Measurements from ENCODE around the gene CBFA2T2. TPM values are rescaled to one million over a fixed set of nuclear protein-coding genes. Genes with fewer than 3 reads are reported as not detected.
"Not testable (repeated sequence)": the region's sequence is repeated elsewhere in the genome, so short reads cannot be mapped to it uniquely, and the experiment has no call there.

Gene CBFA2T2
- total RNA-seq, 1 donor from 2014 or later, result 9.1 TPM

DNA sequence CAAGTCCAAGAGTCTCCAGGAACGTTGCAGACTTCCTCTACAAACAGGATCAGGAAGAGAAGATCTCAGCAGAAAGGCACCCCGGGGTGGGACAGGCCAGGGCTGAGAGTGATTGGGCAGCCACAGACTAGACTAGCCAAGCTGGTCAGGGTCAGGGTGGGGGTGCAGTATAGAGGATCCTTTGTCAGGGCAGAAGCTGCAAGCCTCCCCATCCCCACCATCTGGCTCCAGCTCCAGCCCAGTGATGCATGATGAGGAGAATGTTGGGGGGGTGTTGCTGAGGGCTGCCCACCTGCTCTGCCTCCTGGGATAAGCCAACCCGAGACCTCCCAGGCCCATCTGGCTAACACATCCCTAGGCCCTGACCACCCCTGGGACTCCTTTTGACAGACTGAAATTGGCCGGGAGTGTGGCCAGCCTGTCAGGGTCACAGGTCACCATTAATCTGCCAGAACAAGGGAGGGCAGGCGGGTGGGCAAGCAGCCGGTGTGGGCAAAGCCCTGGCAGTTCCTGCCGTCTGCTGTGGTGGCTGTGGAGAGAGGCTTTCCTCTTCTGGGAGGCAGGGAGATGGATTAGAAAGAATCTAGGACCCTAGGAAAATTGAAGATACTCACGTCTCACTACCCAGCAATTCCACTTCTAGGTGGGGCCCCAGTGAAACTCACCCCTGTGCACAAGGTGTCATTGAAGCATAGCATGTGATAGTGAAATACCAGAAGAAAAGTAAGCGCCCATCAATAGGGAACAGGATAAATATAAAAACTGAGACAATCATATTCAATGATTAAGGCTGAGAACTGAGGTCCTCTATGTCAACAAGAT, 24.2 kb upstream of the CBFA2T2 start:
- DNase-seq (no peak), ATAC-seq (ENCODE audit: poor library complexity) (no peak)
- intact Hi-C loops (cut with DNase I), result no loop called here

DNA sequence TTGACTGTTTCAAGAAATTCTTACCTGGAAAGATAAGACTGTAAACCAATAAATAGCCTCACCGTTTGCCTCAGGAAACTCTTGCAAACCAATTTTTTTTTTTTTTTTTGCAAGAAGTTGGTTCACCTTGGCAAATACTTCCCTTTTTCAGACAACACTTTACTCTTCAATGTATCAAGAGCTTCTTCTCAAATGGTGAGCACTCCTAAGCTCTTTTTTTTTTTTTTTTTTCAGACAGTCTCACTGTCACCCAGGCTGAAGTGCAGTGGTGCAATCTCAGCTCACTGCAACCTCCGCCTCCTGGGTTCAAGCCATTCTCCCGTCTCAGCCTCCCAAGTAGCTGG, 23.6 kb upstream of the CBFA2T2 start:
- DNase-seq, result no peak
- intact Hi-C loops (cut with DNase I), result no loop called here

DNA sequence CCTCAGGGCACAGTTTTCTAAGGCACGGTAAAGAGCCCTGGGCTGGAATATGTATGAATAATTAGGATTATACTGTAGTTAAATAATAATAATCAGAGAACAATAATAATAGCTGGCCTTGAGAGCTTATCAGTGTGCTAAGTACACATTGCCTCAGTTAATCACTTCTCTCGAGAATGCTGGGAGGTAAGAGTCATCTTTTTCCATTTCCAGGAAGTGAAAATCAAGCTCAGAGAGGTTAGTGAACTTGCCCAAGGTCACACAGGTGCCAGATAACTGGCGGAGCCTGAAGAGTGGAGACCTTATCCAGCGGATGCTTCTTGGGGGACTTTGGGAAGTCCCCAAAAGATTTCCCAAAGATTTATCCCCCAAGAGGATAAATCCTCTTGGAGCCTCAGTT, 19.4 kb upstream of the CBFA2T2 start:
- ATAC-seq (ENCODE audit: poor library complexity), result no peak
- DNase-seq, result no peak
- intact Hi-C loops (cut with DNase I), result no loop called here

More for the DNA sequence above, 23.6 kb upstream of the CBFA2T2 start:
- ATAC-seq (ENCODE audit: poor library complexity), result no peak

DNA sequence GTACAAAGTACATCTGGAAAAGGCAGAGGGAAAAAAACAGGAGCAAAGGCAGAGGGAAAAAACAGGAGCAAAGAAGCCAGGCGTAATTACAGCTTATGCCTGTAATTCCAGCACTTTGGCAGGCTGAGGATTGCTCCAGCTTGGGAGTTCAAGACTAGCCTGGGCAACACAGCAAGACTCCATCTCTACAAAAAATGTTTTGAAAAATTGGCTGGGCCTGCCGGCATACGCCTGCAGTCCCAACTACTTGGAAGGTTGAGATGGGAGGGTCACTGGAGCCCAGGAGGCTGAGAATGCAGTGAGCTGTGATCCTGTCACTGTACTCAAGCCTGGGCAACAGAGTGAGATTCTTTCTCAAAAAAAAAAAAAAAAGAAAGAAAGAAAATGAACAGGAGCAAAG, 19.0 kb upstream of the CBFA2T2 start:
- ATAC-seq (ENCODE audit: poor library complexity) (no peak), DNase-seq (no peak)
- intact Hi-C loops (cut with DNase I), result no loop called here

DNA sequence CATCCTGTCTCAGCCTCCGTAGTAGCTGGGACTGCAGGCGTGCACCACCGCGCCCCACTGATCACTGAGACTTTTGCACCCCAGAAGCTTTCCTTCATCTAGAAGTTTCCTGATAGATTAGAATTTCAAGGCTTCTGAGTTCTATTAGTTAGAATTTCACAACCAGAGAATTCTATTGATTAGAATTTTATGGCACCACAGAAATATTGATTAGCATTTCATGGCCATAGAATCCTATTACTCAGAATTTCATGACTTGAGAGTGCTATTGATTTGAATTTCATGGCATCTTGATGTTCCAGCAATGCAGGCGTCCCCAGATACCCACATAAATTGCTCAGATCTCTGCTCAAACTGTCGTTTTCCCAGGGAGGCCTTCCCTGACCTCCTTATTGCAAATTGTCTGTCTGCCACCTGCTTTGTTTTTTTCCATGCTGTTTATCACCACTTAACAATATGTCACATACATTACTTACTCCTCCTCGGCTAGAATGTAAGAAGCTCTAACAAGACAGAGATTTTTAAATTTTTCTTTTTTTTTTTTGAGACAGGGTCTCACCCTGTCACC, 16.9 kb upstream of the CBFA2T2 start:
- no peak for DNase-seq
- no peak for ATAC-seq (ENCODE audit: poor library complexity)
- intact Hi-C loops (cut with DNase I), result no loop called here

DNA sequence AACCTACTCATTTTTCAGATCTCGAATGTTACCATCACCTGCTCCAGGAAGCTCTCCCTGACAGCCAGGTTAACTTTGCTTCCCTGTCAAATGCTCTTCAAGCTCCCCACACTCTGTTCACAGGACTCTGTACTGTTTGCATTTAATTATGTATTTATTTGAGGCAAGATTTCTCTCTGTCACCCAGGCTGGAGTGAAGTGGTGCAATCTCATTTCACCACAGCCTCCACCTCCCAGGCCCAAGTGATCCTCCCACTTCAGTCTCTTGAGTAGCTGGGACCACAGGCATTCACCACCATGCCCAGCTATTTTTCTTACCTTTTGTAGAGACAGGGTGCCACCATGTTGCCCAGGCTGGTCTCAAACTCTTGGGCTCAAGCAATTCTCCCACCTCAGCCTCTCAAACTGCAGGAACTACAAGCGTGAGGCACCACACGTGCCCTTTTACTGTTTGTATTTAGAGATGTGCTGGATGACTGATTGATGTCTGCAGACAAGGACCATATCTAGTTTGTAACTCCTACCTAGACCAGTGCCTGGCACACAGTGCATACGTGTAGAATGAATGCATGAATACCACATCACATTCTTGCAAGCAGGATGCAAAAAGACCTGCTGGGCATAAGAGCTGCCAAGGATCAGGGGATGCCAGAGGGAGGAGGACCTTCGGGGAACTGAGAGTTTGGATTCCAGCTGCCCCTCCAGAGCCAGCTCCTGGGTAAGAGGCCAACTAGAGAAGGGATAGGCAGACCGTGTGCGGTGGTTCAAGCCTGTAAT, 15.6 kb upstream of the CBFA2T2 start:
- ATAC-seq (ENCODE audit: poor library complexity) (no peak), DNase-seq (no peak)
- intact Hi-C loops (cut with DNase I), result no loop called here

DNA sequence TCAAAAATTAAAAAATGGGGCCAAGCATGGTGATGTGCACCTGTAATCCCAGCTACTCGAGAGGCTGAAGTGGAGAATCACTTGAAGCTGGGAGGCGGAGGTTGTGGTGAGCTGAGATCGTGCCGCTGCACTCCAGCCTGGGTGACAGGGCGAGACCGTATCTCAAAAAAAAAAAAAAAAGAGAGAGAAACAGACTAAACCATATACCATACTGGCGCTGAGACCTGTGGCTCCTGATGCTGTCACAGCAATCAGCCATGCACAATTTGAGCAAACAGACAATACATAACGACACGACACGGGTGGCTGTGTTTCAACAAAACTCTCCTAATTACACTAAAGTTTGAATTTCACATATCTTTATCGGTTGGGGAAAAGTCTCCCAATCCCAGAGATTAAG, 14.9 kb upstream of the CBFA2T2 start:
- no peak for DNase-seq
- ATAC-seq (ENCODE audit: poor library complexity), result no peak
- intact Hi-C loops (cut with DNase I), result no loop called here

DNA sequence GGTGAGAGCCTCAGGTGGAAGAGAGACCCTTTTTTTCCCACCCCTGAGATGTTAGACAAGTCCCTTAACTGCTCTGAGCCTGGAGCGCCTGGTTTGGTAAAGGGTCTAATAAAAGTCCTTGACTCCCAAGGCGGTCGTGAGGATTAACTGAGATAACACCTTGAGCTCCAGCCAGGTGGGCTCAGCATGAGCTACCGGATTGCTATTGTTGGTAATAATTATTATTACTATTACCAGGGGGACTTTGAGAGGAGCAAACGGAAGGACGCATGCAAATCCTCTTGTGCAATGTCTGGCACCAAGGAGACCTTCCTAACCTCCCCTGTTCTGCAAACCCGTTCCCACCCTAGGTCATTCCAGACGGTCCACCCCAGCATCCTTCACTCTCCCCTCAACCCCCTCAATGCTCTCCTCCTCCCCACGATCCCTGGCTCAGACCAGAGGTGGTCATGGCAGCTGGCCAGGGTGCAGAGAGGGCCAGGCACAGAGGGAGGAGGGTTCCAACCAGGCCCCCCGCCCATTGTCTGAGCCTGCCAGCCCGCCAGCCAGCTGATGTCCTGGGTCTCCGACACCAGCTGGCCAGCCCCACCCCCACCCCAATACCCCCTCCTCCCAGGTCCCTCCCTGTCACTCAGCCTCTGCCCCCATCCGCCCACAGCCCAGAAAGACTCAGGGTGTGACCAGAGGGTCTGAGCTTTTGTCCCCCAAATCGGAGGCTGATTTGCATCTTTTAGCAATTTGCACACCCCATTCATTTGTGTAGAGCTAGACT, 14.3 kb upstream of the CBFA2T2 start:
- intact Hi-C loops (cut with DNase I), result no loop called here
- DNase-seq (no peak), ATAC-seq (ENCODE audit: poor library complexity) (no peak)

DNA sequence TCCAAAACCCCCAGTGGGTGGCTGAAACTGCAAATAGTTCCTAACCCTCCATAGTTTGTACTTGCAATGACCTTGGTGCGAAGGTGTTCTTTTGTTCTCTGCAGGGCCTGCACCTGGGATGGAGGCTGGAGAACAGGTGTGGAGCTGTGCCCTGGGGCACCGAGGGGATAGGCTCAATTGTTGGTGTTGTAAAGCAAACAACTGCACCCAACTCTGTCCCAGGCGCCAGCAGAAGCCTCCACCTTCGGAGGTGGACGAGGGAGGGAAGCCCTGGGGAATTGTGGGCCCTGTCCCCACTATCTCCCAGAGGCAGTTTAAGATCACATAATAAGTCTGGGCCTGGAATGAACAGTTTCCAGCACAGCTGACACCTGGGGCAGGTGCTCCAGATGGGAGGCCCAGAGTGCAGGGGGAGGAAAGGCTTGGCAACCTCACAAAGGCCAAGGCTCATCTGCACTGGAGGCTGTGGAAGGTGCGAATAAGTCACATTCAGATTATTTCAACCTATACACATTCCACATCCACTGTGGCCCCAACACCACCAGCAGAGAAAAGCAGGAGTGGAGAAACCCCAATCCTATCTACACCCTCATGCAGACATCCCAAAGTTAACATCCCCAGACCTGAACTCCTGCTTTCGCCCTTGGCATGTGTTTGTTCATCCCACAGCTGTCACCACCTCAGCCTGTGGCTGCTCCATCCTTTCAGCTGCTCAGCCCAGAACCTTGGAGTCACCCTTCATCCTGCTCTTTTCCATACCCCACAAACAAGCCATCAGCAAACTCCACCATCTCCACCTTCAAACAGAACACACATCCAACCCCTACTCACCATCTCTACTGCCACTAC, 12.3 kb upstream of the CBFA2T2 start:
- DNase-seq (no peak), ATAC-seq (ENCODE audit: poor library complexity) (no peak)
- intact Hi-C loops (cut with DNase I), result no loop called here

DNA sequence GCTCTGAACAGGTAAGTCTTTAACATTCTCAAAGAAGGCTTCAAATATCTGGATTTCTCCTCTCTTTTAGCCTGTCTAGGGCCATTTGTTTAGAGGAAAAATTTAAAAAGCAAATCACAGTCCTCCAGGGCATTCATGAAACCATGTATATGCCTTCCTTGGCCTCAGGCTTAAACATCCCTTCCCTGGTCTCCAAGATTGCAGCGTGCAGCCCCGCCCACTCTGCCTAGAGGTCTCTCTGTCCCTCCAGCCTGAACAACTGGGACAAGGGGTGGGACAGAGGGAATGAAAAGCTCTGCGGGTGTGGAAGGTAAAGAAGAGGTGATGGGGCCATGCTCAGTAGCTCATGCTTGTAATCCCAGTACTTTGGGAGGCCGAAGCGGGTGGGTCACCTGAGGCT, 9.8 kb upstream of the CBFA2T2 start:
- ATAC-seq (ENCODE audit: poor library complexity) (no peak), DNase-seq (no peak)
- intact Hi-C loops (cut with DNase I), result no loop called here

DNA sequence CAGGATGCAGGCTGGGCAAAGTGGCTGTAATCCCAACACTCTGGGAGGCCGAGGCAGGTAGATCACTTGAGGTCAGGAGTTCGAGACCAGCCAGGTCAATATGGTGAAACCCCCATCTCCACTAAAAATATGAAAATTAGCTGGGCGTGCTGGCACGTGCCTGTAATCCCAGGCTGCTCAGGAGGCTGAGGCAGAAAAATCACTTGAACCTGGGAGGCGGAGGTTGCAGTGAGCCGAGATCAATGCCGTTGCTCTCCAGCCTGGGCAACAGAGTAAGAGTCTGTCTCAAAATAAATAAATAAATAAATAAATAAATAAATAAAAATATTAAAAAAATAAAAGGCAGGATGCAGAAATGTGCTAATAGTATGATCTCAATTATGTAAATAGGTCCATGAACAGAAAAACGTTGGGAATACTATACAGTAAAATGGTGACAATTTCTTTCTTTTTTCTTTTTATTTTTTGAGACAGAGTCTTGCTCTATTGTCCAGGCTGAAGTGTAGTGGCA, 8.4 kb upstream of the CBFA2T2 start:
- intact Hi-C loops (cut with DNase I), result no loop called here
- ATAC-seq (ENCODE audit: poor library complexity) (no peak), DNase-seq (no peak)

DNA sequence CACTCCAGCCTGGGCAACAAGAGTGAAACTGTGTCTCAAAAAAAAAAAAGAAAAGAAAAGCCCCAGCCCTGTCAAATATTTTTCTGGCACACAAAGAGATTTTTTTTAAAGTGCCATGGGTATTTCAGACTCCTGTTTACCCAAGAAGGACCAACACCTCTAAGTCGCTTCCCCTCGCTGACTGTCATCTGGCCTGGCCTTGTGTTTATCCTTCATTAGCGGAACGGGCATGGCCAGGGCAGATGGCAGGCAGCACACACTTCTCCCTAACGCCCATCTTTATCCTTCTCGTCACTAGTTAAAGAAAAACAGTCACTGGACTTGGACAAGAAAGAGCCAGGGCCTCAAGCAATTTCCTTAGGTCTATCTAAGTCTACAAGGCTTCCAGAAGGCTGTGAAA, 7.3 kb upstream of the CBFA2T2 start:
- ATAC-seq (ENCODE audit: poor library complexity) (no peak), DNase-seq (no peak)
- intact Hi-C loops (cut with DNase I), result no loop called here

DNA sequence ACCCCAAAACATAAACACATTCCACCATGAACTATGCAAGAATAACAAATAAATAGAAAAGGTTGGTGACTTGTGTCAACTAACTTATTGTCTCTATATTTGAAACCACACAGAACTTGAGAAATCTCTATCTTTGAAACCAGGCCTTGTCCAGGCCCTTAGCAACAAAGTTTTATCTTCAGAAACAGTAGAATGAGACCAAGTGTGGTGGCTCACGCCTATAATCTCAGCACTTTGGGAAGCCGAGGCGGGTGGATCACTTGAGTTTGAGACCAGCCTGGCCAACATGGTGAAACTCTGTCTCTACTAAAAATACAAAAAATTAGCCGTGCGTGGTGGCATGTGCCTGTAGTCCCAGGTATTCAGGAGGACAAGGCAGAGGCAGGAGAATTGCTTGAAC, 6.7 kb upstream of the CBFA2T2 start:
- intact Hi-C loops (cut with DNase I); DNase-seq; ATAC-seq (ENCODE audit: poor library complexity): not testable (repeated sequence)

DNA sequence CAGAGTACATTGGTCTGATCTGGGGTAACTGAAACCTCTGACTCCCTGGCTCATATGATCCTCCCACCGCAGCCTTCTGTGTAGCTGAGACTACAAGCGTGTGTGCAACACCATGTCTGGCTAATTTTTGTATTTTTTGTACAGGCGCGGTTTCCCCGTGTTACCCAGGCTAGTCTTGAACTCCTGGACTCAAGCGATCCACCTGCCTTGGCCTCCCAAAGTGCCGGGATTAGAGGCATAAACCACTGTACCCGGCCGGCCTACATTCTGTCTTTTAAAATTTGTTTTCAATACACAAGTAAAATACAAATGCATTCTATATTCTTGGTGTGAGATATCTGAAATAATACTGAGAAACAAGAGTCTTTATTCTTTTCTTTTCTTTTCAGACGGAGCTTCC, 1.7 kb upstream of the CBFA2T2 start:
- intact Hi-C loops (cut with DNase I), result no loop called here
- no peak for ATAC-seq (ENCODE audit: poor library complexity)

DNA sequence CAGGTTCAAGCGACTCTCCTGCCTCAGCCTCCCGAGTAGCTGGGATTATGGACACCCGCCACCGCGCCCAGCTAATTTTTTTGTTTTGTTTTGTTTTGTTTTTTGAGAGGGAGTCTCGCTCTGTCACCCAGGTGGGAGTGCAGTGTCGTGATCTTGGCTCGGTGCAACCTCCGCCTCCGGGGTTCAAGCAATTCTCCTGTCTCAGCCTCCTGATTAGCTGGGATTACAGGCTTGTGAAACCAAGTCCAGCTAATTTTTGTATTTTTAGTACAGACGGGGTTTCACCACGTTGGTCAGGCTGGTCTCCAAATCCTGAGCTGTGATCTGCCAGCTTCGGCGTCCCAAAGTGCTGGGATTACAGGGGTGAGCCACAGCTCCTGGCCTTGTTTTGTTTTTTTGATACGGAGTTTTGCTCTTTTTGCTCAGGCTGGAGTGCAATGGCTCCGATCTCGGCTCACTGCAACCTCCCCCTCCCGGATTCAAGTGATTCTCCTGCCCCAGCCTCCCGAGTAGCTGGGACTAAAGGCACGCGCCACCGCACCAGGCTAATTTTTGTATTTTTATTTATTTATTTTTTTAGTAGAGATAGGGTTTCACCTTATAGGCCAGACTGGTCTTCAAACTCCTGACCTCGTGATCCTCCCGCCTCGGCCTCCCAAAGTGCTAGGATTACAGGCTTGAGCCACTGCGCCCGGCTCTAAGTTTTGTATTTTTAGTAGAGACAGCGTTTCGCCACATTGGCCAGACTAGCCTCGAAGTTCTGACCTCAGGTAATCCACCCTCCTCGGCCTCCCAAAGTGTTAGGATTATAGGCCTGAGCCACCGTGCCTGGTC, 1.0 kb upstream of the CBFA2T2 start:
- intact Hi-C loops (cut with DNase I); DNase-seq; ATAC-seq (ENCODE audit: poor library complexity): not testable (repeated sequence)

More for the DNA sequence above, 1.7 kb upstream of the CBFA2T2 start:
- DNase-seq, result no peak

DNA sequence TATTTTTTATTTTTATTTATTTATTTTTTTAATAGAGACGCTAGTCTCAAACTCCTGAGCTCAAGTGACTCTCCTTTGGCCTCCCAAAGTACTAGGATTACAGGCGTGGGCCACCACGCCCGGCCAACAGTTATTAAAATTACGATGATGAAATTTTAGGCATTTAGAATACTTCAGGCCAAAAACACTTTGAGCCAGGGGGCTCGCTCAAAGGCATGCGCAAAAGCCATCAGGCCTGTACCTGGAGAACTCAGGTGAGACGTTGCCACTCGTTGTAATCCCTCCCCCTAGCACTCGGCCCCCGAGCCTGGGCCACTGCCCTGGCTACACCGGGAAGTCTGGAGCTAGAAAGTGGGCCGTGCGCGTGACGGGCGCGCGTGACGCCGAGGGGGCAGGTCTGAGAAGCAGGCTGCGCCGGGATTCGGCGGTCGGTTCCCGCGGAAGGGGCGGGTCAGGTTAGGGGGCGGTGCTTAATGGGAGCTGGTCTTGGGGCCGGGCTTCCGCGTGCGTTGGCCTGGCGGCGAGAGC, 337 bp upstream of the CBFA2T2 start:
- intact Hi-C loops (cut with DNase I), result no loop called here
- DNase-seq, result peak; percentile 100
- ATAC-seq (ENCODE audit: poor library complexity), result peak; percentile 98

Data from Right ventricle myocardium superior (tissue), 1 donor.